GM12865 (cell line): Measurements from ENCODE around the gene ATP6V0D1.

ENCODE experiments used
- DNase-seq: peaks from one replicate; pipeline ENCODE4 v3.0.0; 2010; ENCODE audit warnings: low read depth
- H3K4me3 ChIP-seq: 2 replicates; pipeline ENCODE4 v1.5.1; 2011; ENCODE audit warnings: mild to moderate bottlenecking, low read depth, low read length, control low read depth
- CTCF ChIP-seq: IDR thresholded peaks from 2 replicates; pipeline ENCODE4 v1.5.1; 2011; ENCODE audit warnings: low read length, control low read depth, low read depth, inconsistent platforms; ENCODE audit not compliant: insufficient read depth; ENCODE audit errors: missing control alignments

ATP6V0D1 gene

GRCh38 chr16:67395105-67395457 is 85.9 kb downstream of the ATP6V0D1 start:
- H3K4me3 ChIP-seq: no peak overlapping the region
- no peak for TF ChIP-seq CTCF
- no peak for DNase-seq

- no peak for DNase-seq
- H3K4me3 ChIP-seq: no peak overlapping the region
- no peak for TF ChIP-seq CTCF
Observed at GRCh38 chr16:67394155-67395104, 86.5 kb downstream of the ATP6V0D1 start.

- no peak for TF ChIP-seq CTCF
- DNase-seq: no peak
- H3K4me3 ChIP-seq: no peak overlapping the region
Observed at GRCh38 chr16:67393788-67394154, 87.2 kb downstream of the ATP6V0D1 start.

- peak; percentile 10 for DNase-seq
- no peak for TF ChIP-seq CTCF
- H3K4me3 ChIP-seq: no peak within 1 kb of the TSS
Observed at GRCh38 chr16:67393111-67393787, 87.7 kb downstream of the ATP6V0D1 start, which contains the start of gene TPPP3. Gene TPPP3 (minus strand): TSS chr16:67393498. CDS start chr16:67391111, 2,387 bp downstream.

GRCh38 chr16:67392301-67393059 is 88.5 kb downstream of the ATP6V0D1 start:
- H3K4me3 ChIP-seq: no peak overlapping the region

More at GRCh38 chr16:67392301-67393059, 88.5 kb downstream of the ATP6V0D1 start:
- DNase-seq: no peak
- TF ChIP-seq CTCF: no peak
